Stimulated activated CD4-positive, alpha-beta T cell treated with anti-CD3 and anti-CD28 coated beads, Interleukin-2, amount 100 ng/mL, for 24 hours (primary cell): ENCODE measurements around the gene ANKRD66.
"Not testable (repeated sequence)": the region's sequence is repeated elsewhere in the genome, so short reads cannot be mapped to it uniquely, and the experiment has no call there.

Source experiments
- DNase-seq, 2 donors: peaks; one replicate each; pipeline ENCODE4 v3.0.0-alpha.2; 2020

ANKRD66 gene

GRCh38 chr6:46746696-46747095, at the start of gene ANKRD66:
TSS of gene ANKRD66 (plus strand) at chr6:46746933. CDS start at chr6:46751949, 5,016 bp downstream.
- no peak for DNase-seq

- DNase-seq, result no peak
Measured at GRCh38 chr6:46699970-46700369, 46.8 kb upstream of the ANKRD66 start.

GRCh38 chr6:46704562-46704961, 42.2 kb upstream of the ANKRD66 start:
- DNase-seq, result no peak

GRCh38 chr6:46706464-46706863, 40.3 kb upstream of the ANKRD66 start:
- DNase-seq, result no peak

GRCh38 chr6:46711491-46711890, 35.2 kb upstream of the ANKRD66 start:
- DNase-seq, result no peak

GRCh38 chr6:46715141-46715540, 31.6 kb upstream of the ANKRD66 start:
- DNase-seq, result no peak

GRCh38 chr6:46719099-46719498, 27.6 kb upstream of the ANKRD66 start:
- no peak for DNase-seq

GRCh38 chr6:46720401-46720800, 26.3 kb upstream of the ANKRD66 start:
- no peak for DNase-seq

GRCh38 chr6:46729787-46730326, 16.9 kb upstream of the ANKRD66 start:
- no peak for DNase-seq

GRCh38 chr6:46730921-46731461, 15.7 kb upstream of the ANKRD66 start:
- DNase-seq, result no peak

- DNase-seq, result no peak
Measured at GRCh38 chr6:46733341-46733801, 13.4 kb upstream of the ANKRD66 start.

GRCh38 chr6:46734867-46735719, 11.6 kb upstream of the ANKRD66 start, which contains the start of gene PLA2G7:
TSS of gene PLA2G7 (minus strand) at chr6:46735375. CDS start at chr6:46722891, 12,484 bp downstream.
- DNase-seq, result no peak

- DNase-seq, result no peak
Measured at GRCh38 chr6:46735720-46736031, 11.1 kb upstream of the ANKRD66 start.

GRCh38 chr6:46736906-46737305, 9.8 kb upstream of the ANKRD66 start:
- no peak for DNase-seq

GRCh38 chr6:46741482-46741881, 5.3 kb upstream of the ANKRD66 start:
- DNase-seq, result no peak

- DNase-seq, result no peak
Measured at GRCh38 chr6:46741910-46742309, 4.8 kb upstream of the ANKRD66 start.

GRCh38 chr6:46743425-46744158, 3.1 kb upstream of the ANKRD66 start:
- DNase-seq, result no peak

- not testable (repeated sequence) for DNase-seq
Measured at GRCh38 chr6:46744159-46744725, 2.5 kb upstream of the ANKRD66 start.

GRCh38 chr6:46745973-46746372, 760 bp upstream of the ANKRD66 start:
- no peak for DNase-seq

GRCh38 chr6:46748940-46749503, 2.3 kb downstream of the ANKRD66 start:
- DNase-seq, result no peak

- DNase-seq, result no peak
Measured at GRCh38 chr6:46749731-46750130, 3.0 kb downstream of the ANKRD66 start.

GRCh38 chr6:46751658-46752057, 4.9 kb downstream of the ANKRD66 start:
- DNase-seq, result no peak

- DNase-seq, result no peak
Measured at GRCh38 chr6:46755865-46756264, 9.1 kb downstream of the ANKRD66 start.
